ENCODE data around the gene HMSD. TPM values are rescaled to one million over a fixed set of nuclear protein-coding genes. Genes with fewer than 3 reads are reported as not detected.

Gene HMSD
- total and polyA plus RNA-seq, 2 of the 13 experiments (the other 11 are each of a cell fraction or from before 2014, with no cell fraction given): not detected

- TF ChIP-seq RERE (CRISPR knock-in tag; IDR thresholded peaks at IDR 0.05; ENCODE audit: low read depth) (no peak), ZNF20 (CRISPR knock-in tag; IDR thresholded peaks at IDR 0.05) (no peak), ARNTL (CRISPR knock-in tag; IDR thresholded peaks at IDR 0.05) (no peak), FOXC1 (CRISPR knock-in tag; IDR thresholded peaks at IDR 0.05; ENCODE audit: borderline replicate concordance) (no peak), POLR2AphosphoS5 (IDR thresholded peaks at IDR 0.05; ENCODE audit: low read depth, low read length) (no peak), ZNF572 (CRISPR knock-in tag; IDR thresholded peaks at IDR 0.05) (no peak), HMG20B (CRISPR knock-in tag; conservative IDR thresholded peaks at IDR 0.05) (no peak), MYC (CRISPR knock-in tag; IDR thresholded peaks at IDR 0.05; ENCODE audit: borderline replicate concordance) (no peak), KDM5B (CRISPR knock-in tag; IDR thresholded peaks at IDR 0.05; ENCODE audit: borderline replicate concordance) (no peak), PTBP1 (IDR thresholded peaks at IDR 0.05; ENCODE audit: low read depth, low read length, poor library complexity, severe bottlenecking) (no peak), HMGXB4 (CRISPR knock-in tag; IDR thresholded peaks at IDR 0.05; ENCODE audit: borderline replicate concordance in 1 of 2, low read depth in 1 of 2) (peak in 1 of 2 experiments; percentile 46; a peak in 1 of 4 replicates), PITX1 (CRISPR knock-in tag; IDR thresholded peaks at IDR 0.05) (no peak), REPIN1 (CRISPR knock-in tag; IDR thresholded peaks at IDR 0.05; ENCODE audit: borderline replicate concordance, low read depth) (peak; percentile 46; the same call in 1 of the 2 replicates), TFAP4 (IDR thresholded peaks at IDR 0.05; ENCODE audit: borderline replicate concordance, low read depth) (no peak), ZZZ3 (CRISPR knock-in tag; IDR thresholded peaks at IDR 0.05; ENCODE audit: borderline replicate concordance) (no peak), ZNF788 (CRISPR knock-in tag; IDR thresholded peaks at IDR 0.05; ENCODE audit: borderline replicate concordance) (peak; percentile 33; the same call in 1 of the 2 replicates), ZNF550 (CRISPR knock-in tag; IDR thresholded peaks at IDR 0.05; ENCODE audit: borderline replicate concordance) (no peak), NFKB2 (CRISPR knock-in tag; IDR thresholded peaks at IDR 0.05; ENCODE audit: borderline replicate concordance) (peak; percentile 25; the same call in 1 of the 2 replicates), JUN (CRISPR knock-in tag; IDR thresholded peaks at IDR 0.05) (no peak), EED (CRISPR knock-in tag; IDR thresholded peaks at IDR 0.05) (0 out of 2 replicates have a peak, but pooled peaks have one; percentile 9)
Measured at GRCh38 chr18:63936156-63936931, 12.8 kb upstream of the HMSD start (continued).
